Measurements from ENCODE around the gene RGCC.

GRCh38 chr13:41463838-41464602 is 6.7 kb downstream of the RGCC start:
- TF ChIP-seq CTCF (IDR thresholded peaks at IDR 0.05), result no peak
- TF ChIP-seq CHD2 (IDR thresholded peaks at IDR 0.05; ENCODE audit: low read length, partially characterized antibody), result no peak
